ENCODE data around the gene CRB2.

GRCh38 chr9:123406016-123406415, 50.0 kb downstream of the CRB2 start:
- TF ChIP-seq ESRRG (CRISPR knock-in tag; IDR thresholded peaks at IDR 0.05) (no peak), ZFP30 (CRISPR knock-in tag; IDR thresholded peaks at IDR 0.05) (no peak)
